ENCODE data around the gene PGM3. TPM values are rescaled to one million over a fixed set of nuclear protein-coding genes. Genes with fewer than 3 reads are reported as not detected.

PGM3 gene
- total and polyA plus RNA-seq, 2 donors (not counting 1 experiment from before 2014, with no cell fraction given) = 6.9 to 24.5 TPM

DNA sequence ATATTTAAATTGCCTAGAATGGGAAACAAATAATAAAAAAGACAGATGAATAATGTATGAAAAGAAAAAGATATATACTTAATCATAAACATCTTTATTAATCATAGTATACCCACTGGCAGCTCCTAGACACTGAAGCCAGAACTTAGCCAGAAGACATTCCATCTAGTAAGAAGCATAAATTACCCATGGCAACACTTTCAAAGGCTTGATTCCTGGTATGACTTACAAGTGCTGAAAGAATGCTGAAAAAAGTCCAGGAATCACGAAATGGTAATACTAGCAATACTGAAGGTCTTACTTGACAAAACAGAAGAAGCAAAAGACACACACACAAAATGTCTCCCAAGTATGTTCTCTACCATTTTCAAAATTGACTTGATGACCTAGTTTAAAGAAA is 38.1 kb upstream of the PGM3 start:
- Histone ChIP-seq H3K9ac (ENCODE audit: low read length) (no peak overlapping the region), H3K27ac (ENCODE audit: low read length in 2 of 2) (no peak overlapping the region), H3K4me2 (replicated peaks; ENCODE audit: low read depth, low read length, poor library complexity, severe bottlenecking) (no peak overlapping the region), H3K4me1 (ENCODE audit: control insufficient read depth in 2 of 2, insufficient read depth in 2 of 2, low read length in 2 of 2) (no peaks in the 10 kb centered on the region), H3K27me3 (replicated peaks in 1 of 4; ENCODE audit: control extremely low read depth in 1 of 4, control insufficient read depth in 3 of 4, insufficient read depth in 4 of 4, low read length in 3 of 4) (peaks cover 0 to 5% (median 3%) of the 10 kb centered on the region in 4 experiments), H3K79me2 (ENCODE audit: control insufficient read depth, insufficient read depth, low read length) (no peaks in the 10 kb centered on the region), H3K36me3 (replicated peaks in 1 of 2; ENCODE audit: control extremely low read depth in 1 of 2, control insufficient read depth in 1 of 2, extremely low read depth in 1 of 2, insufficient read depth in 2 of 2, low read length in 1 of 2) (no peaks in the 10 kb centered on the region), H3K4me3 (ENCODE audit: control extremely low read depth in 1 of 5, extremely low read depth in 1 of 5, insufficient read depth in 1 of 5, low read depth in 2 of 5, low read length in 4 of 5) (no peak overlapping the region), H2AFZ (ENCODE audit: insufficient read depth, low read depth, low read length, poor library complexity, severe bottlenecking) (no peak overlapping the region), H4K20me1 (ENCODE audit: control insufficient read depth, insufficient read depth, low read length, poor library complexity, severe bottlenecking) (no peaks in the 10 kb centered on the region), H3K9me3 (ENCODE audit: control extremely low read depth in 1 of 3, control insufficient read depth in 2 of 3, insufficient read depth in 1 of 3, low read length in 2 of 3) (no peaks in the 10 kb centered on the region)
- ATAC-seq (ENCODE audit: low read depth) = no peak
- 40% methylated on average over 1 of the region's 1 CpG for WGBS (ENCODE audit: insufficient coverage)
- Mint-ChIP-seq H3K4me3 (no peak overlapping the region), H3K27ac (no peak overlapping the region), H3K9me3 (ENCODE audit: insufficient read depth) (no peaks in the 10 kb centered on the region), H3K27me3 (peaks cover 19% of the 10 kb centered on the region), H3K4me1 (no peaks in the 10 kb centered on the region)
- intact Hi-C loops (cut with micrococcal nuclease) = no loop called here
- TF ChIP-seq, protein P1, sequence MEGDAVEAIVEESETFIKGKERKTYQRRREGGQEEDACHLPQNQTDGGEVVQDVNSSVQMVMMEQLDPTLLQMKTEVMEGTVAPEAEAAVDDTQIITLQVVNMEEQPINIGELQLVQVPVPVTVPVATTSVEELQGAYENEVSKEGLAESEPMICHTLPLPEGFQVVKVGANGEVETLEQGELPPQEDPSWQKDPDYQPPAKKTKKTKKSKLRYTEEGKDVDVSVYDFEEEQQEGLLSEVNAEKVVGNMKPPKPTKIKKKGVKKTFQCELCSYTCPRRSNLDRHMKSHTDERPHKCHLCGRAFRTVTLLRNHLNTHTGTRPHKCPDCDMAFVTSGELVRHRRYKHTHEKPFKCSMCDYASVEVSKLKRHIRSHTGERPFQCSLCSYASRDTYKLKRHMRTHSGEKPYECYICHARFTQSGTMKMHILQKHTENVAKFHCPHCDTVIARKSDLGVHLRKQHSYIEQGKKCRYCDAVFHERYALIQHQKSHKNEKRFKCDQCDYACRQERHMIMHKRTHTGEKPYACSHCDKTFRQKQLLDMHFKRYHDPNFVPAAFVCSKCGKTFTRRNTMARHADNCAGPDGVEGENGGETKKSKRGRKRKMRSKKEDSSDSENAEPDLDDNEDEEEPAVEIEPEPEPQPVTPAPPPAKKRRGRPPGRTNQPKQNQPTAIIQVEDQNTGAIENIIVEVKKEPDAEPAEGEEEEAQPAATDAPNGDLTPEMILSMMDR (IDR thresholded peaks at IDR 0.05) = no peak
- no peak for TF ChIP-seq EZH2 (IDR thresholded peaks at IDR 0.05; ENCODE audit: borderline replicate concordance, insufficient read depth, low read depth, low read length, poor library complexity, severe bottlenecking)
- CTCF ChIA-PET = no interaction called here
- POLR2A ChIA-PET = no interaction called here
- no peak for DNase-seq

DNA sequence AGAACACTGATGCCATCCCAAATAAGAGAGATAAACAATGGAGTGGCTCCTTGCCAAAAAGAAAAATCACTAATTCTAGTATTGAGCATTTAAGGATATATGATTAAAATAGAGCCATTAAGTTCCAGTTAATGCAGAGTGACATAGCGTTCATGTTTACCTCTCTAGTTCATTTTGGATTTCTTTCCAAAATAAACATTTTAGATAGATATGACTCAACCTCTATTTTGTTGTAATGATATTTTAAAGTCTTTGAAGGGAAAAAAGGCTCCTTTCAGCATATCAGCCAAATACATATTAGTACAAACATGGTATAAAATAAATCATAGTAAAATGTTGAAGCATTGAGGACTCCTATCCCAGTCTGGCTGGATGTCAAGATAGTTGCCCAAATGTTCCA is 33.5 kb upstream of the PGM3 start:
- no peak overlapping the region for H3K27ac Mint-ChIP-seq
- WGBS (ENCODE audit: insufficient coverage) = no CpG with 5 or more reads among the region's 1 CpG
- H3K4me1 Mint-ChIP-seq = no peaks in the 10 kb centered on the region
- Histone ChIP-seq H3K27me3 (replicated peaks in 1 of 4; ENCODE audit: control extremely low read depth in 1 of 4, control insufficient read depth in 3 of 4, insufficient read depth in 4 of 4, low read length in 3 of 4) (peaks cover 0 to under 1% (median 0%) of the 10 kb centered on the region in 4 experiments), H4K20me1 (ENCODE audit: control insufficient read depth, insufficient read depth, low read length, poor library complexity, severe bottlenecking) (no peaks in the 10 kb centered on the region), H3K9ac (ENCODE audit: low read length) (no peak overlapping the region), H3K4me3 (ENCODE audit: control extremely low read depth in 1 of 5, extremely low read depth in 1 of 5, insufficient read depth in 1 of 5, low read depth in 2 of 5, low read length in 4 of 5) (no peak overlapping the region), H3K4me2 (replicated peaks; ENCODE audit: low read depth, low read length, poor library complexity, severe bottlenecking) (no peak overlapping the region), H3K79me2 (ENCODE audit: control insufficient read depth, insufficient read depth, low read length) (no peaks in the 10 kb centered on the region), H3K36me3 (replicated peaks in 1 of 2; ENCODE audit: control extremely low read depth in 1 of 2, control insufficient read depth in 1 of 2, extremely low read depth in 1 of 2, insufficient read depth in 2 of 2, low read length in 1 of 2) (no peaks in the 10 kb centered on the region), H3K27ac (ENCODE audit: low read length in 2 of 2) (no peak overlapping the region), H3K4me1 (ENCODE audit: control insufficient read depth in 2 of 2, insufficient read depth in 2 of 2, low read length in 2 of 2) (no peaks in the 10 kb centered on the region), H3K9me3 (ENCODE audit: control extremely low read depth in 1 of 3, control insufficient read depth in 2 of 3, insufficient read depth in 1 of 3, low read length in 2 of 3) (no peaks in the 10 kb centered on the region), H2AFZ (ENCODE audit: insufficient read depth, low read depth, low read length, poor library complexity, severe bottlenecking) (no peak overlapping the region)
- peaks cover 8% of the 10 kb centered on the region for H3K27me3 Mint-ChIP-seq
- CTCF ChIA-PET = no interaction called here
- TF ChIP-seq, protein P1 (IDR thresholded peaks at IDR 0.05) = no peak
- TF ChIP-seq EZH2 (IDR thresholded peaks at IDR 0.05; ENCODE audit: borderline replicate concordance, insufficient read depth, low read depth, low read length, poor library complexity, severe bottlenecking) = no peak
- no peak overlapping the region for H3K4me3 Mint-ChIP-seq
- no peak for DNase-seq
- H3K9me3 Mint-ChIP-seq (ENCODE audit: insufficient read depth) = no peaks in the 10 kb centered on the region
- intact Hi-C loops (cut with micrococcal nuclease) = no loop called here
- ATAC-seq (ENCODE audit: low read depth) = no peak
- POLR2A ChIA-PET = no interaction called here
